ENCODE results near the gene HEATR5B. TPM values are rescaled to one million over a fixed set of nuclear protein-coding genes. Genes with fewer than 3 reads are reported as not detected.

HEATR5B gene
- total RNA-seq, 4 donors from 2014 or later: 29.9 to 33.7 (median 31.1) TPM

- TF ChIP-seq CTCF (IDR thresholded peaks at IDR 0.05): no peak
- peak in 1 of 2 donors; percentile 44 for TF ChIP-seq POLR2A (IDR thresholded peaks at IDR 0.05)
- WGBS, 2 donors: 0 to 1% methylated on average over 20 of the region's 91 CpGs
- peak; percentile 95 to 99 for DNase-seq (ENCODE audit: low spot score in 2 of 2)
- peak within 1 kb of the TSS; percentile 91 for H3K4me3 ChIP-seq (ENCODE audit: low read depth, poor library complexity, severe bottlenecking)
- intact Hi-C loops (cut with DNase I; ENCODE audit: low total_unique reads): no loop called here
These were observed 117.6 kb downstream of the HEATR5B start, which contains the start of gene STRN for GRCh38 chr2:36966370-36967235. TSS of gene STRN (minus strand) at chr2:36966536. CDS start at chr2:36966463, 73 bp downstream.

- TF ChIP-seq POLR2A (IDR thresholded peaks at IDR 0.05) (no peak), CTCF (IDR thresholded peaks at IDR 0.05) (no peak)
- intact Hi-C loops (cut with DNase I; ENCODE audit: low total_unique reads): no loop called here
- peak overlapping the region; percentile 91 for H3K4me3 ChIP-seq (ENCODE audit: low read depth, poor library complexity, severe bottlenecking)
- peak; percentile 38 to 91 for DNase-seq (ENCODE audit: low spot score in 2 of 2)
- 1% methylated on average over 32 to 41 of the region's 42 CpGs for WGBS, 2 donors
These were observed 118.3 kb downstream of the HEATR5B start for GRCh38 chr2:36965751-36966369.

GRCh38 chr2:36965206-36965605, 119.0 kb downstream of the HEATR5B start:
- WGBS, 2 donors: 16 to 26% methylated on average over 2 of the region's 2 CpGs
- DNase-seq (ENCODE audit: low spot score in 2 of 2): no peak
- no peak for TF ChIP-seq POLR2A (IDR thresholded peaks at IDR 0.05)
- intact Hi-C loops (cut with DNase I; ENCODE audit: low total_unique reads): no loop called here
- peak overlapping the region; percentile 91 for H3K4me3 ChIP-seq (ENCODE audit: low read depth, poor library complexity, severe bottlenecking)

- DNase-seq (ENCODE audit: low spot score in 2 of 2): no peak
- no peak for TF ChIP-seq CTCF (IDR thresholded peaks at IDR 0.05)
- TF ChIP-seq POLR2A (IDR thresholded peaks at IDR 0.05): no peak
- no peak overlapping the region for H3K4me3 ChIP-seq (ENCODE audit: low read depth, poor library complexity, severe bottlenecking)
- intact Hi-C loops (cut with DNase I; ENCODE audit: low total_unique reads): no loop called here
- 73 to 75% methylated on average over 5 of the region's 5 CpGs for WGBS, 2 donors
These were observed 119.6 kb downstream of the HEATR5B start for GRCh38 chr2:36964496-36965058.

GRCh38 chr2:36963734-36964133, 120.4 kb downstream of the HEATR5B start:
- intact Hi-C loops (cut with DNase I; ENCODE audit: low total_unique reads): no loop called here
- DNase-seq (ENCODE audit: low spot score in 2 of 2): no peak
- TF ChIP-seq CTCF (IDR thresholded peaks at IDR 0.05) (no peak), POLR2A (IDR thresholded peaks at IDR 0.05) (no peak)
- WGBS, 2 donors: 84 to 89% methylated on average over 4 of the region's 4 CpGs
- H3K4me3 ChIP-seq (ENCODE audit: low read depth, poor library complexity, severe bottlenecking): no peak overlapping the region

GRCh38 chr2:36963106-36963505, 121.1 kb downstream of the HEATR5B start:
- TF ChIP-seq POLR2A (IDR thresholded peaks at IDR 0.05) (no peak), CTCF (IDR thresholded peaks at IDR 0.05) (no peak)
- intact Hi-C loops (cut with DNase I; ENCODE audit: low total_unique reads): no loop called here
- WGBS, 2 donors: 50 to 58% methylated on average over 4 of the region's 4 CpGs
- no peak for DNase-seq (ENCODE audit: low spot score in 2 of 2)
- no peak overlapping the region for H3K4me3 ChIP-seq (ENCODE audit: low read depth, poor library complexity, severe bottlenecking)

Data from lower leg skin (tissue), 4 donors.